Tibial nerve (tissue), 4 donors: ENCODE data around the gene SHTN1. TPM values are rescaled to one million over a fixed set of nuclear protein-coding genes. Genes with fewer than 3 reads are reported as not detected.

Source experiments
- DNase-seq, 2 donors: peaks; one replicate each; pipeline ENCODE4 v3.0.0-alpha.2; 2019; ENCODE audit warnings: low spot score in 2 of 2
- H3K27ac ChIP-seq, 4 donors: fragments of 200-600 bp; sonication (generic) in 3 of 4; one replicate each; pipeline ENCODE4 v1.5.1; 2017 to 2019; ENCODE audit warnings: mild to moderate bottlenecking in 1 of 4
- H3K27me3 ChIP-seq, 2 donors: fragments of 200-600 bp; sonication (generic) in 1 of 2; one replicate each; pipeline versions ENCODE4 v1.5.1 to v1.6.0; 2017 to 2019
- H3K36me3 ChIP-seq, 3 donors: fragments of 200-600 bp; sonication (generic); one replicate each; pipeline ENCODE4 v1.5.1; 2018 to 2019
- H3K4me1 ChIP-seq, 4 donors: fragments of 200-600 bp; sonication (generic) in 3 of 4; one replicate each; pipeline ENCODE4 v1.5.1; 2017 to 2019
- H3K4me3 ChIP-seq, 4 donors: fragments of 200-600 bp; sonication (generic) in 3 of 4; one replicate each; pipeline ENCODE4 v1.5.1; 2017 to 2019; ENCODE audit warnings: mild to moderate bottlenecking in 1 of 4, moderate library complexity in 1 of 4
- H3K9me3 ChIP-seq, 4 donors: fragments of 200-600 bp; sonication (generic) in 3 of 4; one replicate each; pipeline ENCODE4 v1.5.1; 2017 to 2019
- EP300 ChIP-seq, 2 donors: sonication (generic); formaldehyde crosslinking; IDR thresholded peaks; one replicate each; pipeline ENCODE4 v1.6.1; 2017; ENCODE audit warnings: antibody characterized with exemption in 2 of 2, mild to moderate bottlenecking in 1 of 2
- POLR2A ChIP-seq, 2 donors: fragments of 450-650 bp; IDR thresholded peaks; one replicate each; pipeline ENCODE4 v1.6.1; 2017; ENCODE audit warnings: antibody characterized with exemption in 2 of 2, mild to moderate bottlenecking in 2 of 2, moderate library complexity in 2 of 2
- WGBS, 2 donors: methylation state at CpG; one replicate each; pipeline ENCODE4 v1.1.5; 2018; 5-methylcytosine and 5-hydroxymethylcytosine counted together
- total RNA-seq, 4 donors: library from RNA; depleted of rRNA; stranded (reverse); fragments of >200 nt; gene quantifications; one replicate each; pipeline ENCODE4 v1.1.0, GENCODE V29; 2016
- TF ChIP-seq, protein P1 (sequence below), 5 experiments: fragments of 200-600 bp in 3 of 5; fragments of 450-650 bp in 2 of 5; sonication (generic) in 3 of 5; IDR thresholded peaks; one replicate each; pipeline ENCODE4 v1.5.1; 2016 to 2019; ENCODE audit warnings: antibody characterized with exemption in 5 of 5, mild to moderate bottlenecking in 3 of 5, moderate library complexity in 2 of 5

Gene SHTN1
- total RNA-seq, 4 donors from 2014 or later = 9.2 to 16.3 (median 15.4) TPM

DNA sequence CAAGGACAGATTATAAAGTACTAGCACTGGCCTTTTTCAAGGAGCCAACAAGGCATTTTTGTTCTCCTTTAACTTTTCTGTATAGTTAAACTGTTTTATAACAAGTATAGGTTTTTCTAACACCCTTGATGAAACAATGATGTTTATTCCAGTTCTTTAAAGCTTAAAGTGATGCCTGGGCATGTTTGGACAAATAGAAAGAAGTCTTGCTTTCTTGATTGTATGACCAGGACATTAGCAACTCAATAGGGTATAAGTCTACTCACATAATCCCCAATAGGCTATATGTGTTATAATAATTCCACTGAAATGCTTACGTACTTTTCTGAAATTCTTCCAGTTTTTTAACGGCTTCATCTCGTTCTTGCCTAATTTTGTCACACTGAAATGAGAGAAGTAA, 36.7 kb downstream of the SHTN1 start:
- no peak for DNase-seq
- H3K27ac ChIP-seq = no peak overlapping the region
- WGBS, 2 donors = 91% methylated on average over 3 of the region's 3 CpGs
- peaks cover 0 to 5% (median 0%) of the 10 kb centered on the region in 4 donors for H3K4me1 ChIP-seq
- no peak for TF ChIP-seq POLR2A (IDR thresholded peaks at IDR 0.05)
- TF ChIP-seq, protein P1, sequence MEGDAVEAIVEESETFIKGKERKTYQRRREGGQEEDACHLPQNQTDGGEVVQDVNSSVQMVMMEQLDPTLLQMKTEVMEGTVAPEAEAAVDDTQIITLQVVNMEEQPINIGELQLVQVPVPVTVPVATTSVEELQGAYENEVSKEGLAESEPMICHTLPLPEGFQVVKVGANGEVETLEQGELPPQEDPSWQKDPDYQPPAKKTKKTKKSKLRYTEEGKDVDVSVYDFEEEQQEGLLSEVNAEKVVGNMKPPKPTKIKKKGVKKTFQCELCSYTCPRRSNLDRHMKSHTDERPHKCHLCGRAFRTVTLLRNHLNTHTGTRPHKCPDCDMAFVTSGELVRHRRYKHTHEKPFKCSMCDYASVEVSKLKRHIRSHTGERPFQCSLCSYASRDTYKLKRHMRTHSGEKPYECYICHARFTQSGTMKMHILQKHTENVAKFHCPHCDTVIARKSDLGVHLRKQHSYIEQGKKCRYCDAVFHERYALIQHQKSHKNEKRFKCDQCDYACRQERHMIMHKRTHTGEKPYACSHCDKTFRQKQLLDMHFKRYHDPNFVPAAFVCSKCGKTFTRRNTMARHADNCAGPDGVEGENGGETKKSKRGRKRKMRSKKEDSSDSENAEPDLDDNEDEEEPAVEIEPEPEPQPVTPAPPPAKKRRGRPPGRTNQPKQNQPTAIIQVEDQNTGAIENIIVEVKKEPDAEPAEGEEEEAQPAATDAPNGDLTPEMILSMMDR (IDR thresholded peaks at IDR 0.05) = no peak
- TF ChIP-seq EP300 (IDR thresholded peaks at IDR 0.05) = no peak
- peaks cover 0 to 14% (median 0%) of the 10 kb centered on the region in 3 donors for H3K36me3 ChIP-seq
- H3K9me3 ChIP-seq = no peaks in the 10 kb centered on the region
- no peak overlapping the region for H3K4me3 ChIP-seq
- H3K27me3 ChIP-seq = no peaks in the 10 kb centered on the region

DNA sequence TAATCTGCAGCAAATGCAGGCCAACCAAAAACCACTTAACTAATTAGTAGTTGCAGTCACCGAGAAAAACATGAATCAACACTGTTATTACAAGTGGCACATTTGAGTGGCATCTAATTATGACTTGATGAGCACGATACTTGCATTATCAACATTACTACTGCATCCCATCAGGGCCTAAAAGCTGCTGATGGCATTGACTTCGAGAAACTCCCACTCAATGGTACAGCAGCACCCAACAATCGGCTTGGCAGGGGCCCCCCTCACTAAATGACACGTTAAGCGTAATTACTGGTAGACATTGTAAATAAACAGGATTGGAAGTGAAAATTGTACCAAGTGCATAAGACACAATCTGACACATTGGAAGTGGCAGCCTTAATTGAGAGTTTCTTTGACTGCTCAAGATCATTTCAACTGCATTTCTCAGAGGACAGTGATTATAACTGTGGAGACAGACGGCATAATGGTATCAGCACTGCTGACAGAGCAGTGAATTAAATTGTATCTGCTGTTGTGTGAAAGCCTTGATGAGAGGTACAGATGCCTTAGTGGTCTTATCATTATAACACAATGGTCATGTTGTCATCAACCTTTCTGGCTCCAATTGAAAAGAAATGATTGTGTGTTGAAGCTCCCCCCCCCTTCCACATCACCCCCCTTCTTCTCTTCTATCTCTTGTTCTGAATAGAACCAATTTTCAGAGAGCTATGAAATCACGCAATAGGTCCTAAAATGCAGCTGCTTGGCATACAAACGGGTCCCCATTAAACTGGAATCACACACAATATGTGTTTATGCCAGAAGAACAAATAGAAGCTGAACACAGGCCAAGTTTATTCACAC, 43.4 kb downstream of the SHTN1 start:
- no peaks in the 10 kb centered on the region for H3K9me3 ChIP-seq
- H3K4me1 ChIP-seq = peaks cover 0 to 11% (median 0%) of the 10 kb centered on the region in 4 donors
- TF ChIP-seq POLR2A (IDR thresholded peaks at IDR 0.05) = no peak
- TF ChIP-seq EP300 (IDR thresholded peaks at IDR 0.05) = no peak
- TF ChIP-seq, protein P1 (IDR thresholded peaks at IDR 0.05) = no peak
- 54 to 57% methylated on average over 9 of the region's 9 CpGs for WGBS, 2 donors
- DNase-seq = no peak
- H3K27me3 ChIP-seq = no peaks in the 10 kb centered on the region
- no peak overlapping the region for H3K27ac ChIP-seq
- no peak overlapping the region for H3K4me3 ChIP-seq
- H3K36me3 ChIP-seq = peaks cover 0 to 3% (median 0%) of the 10 kb centered on the region in 3 donors

DNA sequence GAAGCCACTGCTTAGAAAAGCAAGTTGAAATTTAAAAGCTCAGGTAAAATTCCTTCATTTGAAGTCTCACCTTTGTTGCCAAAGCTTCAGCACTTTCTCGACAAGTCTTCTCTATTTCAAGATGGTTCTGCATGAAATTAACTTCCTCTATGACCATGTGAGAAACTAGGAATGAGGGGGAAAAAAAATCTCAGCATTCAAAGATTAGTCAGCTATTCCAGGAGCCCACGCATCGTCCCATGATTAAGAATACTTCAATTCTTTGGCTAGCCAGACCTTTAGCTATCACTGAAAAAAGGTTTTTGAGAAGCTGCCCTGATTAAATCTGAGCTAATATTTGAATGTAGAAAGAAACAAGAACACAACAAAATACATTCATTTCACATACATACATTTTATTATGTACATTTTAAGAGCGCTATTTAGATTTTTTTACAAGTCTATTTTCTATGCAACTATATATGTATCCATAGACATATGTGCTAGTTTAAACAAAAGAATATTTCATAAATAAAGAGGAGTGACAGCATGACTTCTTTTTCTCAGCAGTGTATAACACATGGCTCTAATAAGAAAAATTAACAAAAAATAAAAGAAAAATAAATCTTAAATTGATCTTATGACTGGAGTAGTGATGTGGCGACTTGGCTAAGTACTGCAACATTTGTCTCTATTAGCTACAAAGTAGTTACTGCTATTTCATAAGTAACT, 44.8 kb downstream of the SHTN1 start:
- Histone ChIP-seq H3K27me3 (no peaks in the 10 kb centered on the region), H3K4me3 (no peak overlapping the region), H3K36me3 (peaks cover 0 to under 1% (median 0%) of the 10 kb centered on the region in 3 donors), H3K9me3 (no peaks in the 10 kb centered on the region), H3K4me1 (peaks cover 0 to 11% (median 0%) of the 10 kb centered on the region in 4 donors), H3K27ac (no peak overlapping the region)
- 52 to 54% methylated on average over 5 of the region's 5 CpGs for WGBS, 2 donors
- no peak for DNase-seq
- TF ChIP-seq POLR2A (IDR thresholded peaks at IDR 0.05) (no peak), EP300 (IDR thresholded peaks at IDR 0.05) (no peak)
- TF ChIP-seq, protein P1 (IDR thresholded peaks at IDR 0.05) = no peak

DNA sequence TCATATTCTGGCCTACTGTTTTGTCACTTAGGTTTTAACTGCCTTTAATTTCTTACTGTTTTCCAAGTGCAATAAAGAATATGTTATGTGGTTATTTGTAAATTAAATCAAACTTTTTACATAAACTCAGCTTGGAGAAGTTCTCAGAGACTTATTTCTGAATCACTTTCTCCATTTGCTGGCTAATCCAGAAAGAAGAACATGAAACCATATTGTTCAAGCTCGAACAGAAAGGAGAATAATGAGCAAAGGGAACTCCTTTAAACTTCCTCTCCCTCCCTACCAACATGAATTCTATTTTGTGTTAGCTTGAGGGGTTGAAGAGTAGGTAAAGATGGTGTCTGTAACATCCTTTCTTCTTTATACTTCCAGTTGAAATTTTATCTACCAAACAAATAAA, 52.3 kb downstream of the SHTN1 start:
- Histone ChIP-seq H3K9me3 (no peaks in the 10 kb centered on the region), H3K27me3 (no peaks in the 10 kb centered on the region), H3K36me3 (no peaks in the 10 kb centered on the region), H3K4me3 (no peak overlapping the region), H3K4me1 (peaks cover 0 to 2% (median 0%) of the 10 kb centered on the region in 4 donors), H3K27ac (no peak overlapping the region)
- 33 to 39% methylated on average over 1 of the region's 1 CpG for WGBS, 2 donors
- TF ChIP-seq EP300 (IDR thresholded peaks at IDR 0.05) (no peak), POLR2A (IDR thresholded peaks at IDR 0.05) (no peak)
- TF ChIP-seq, protein P1 (IDR thresholded peaks at IDR 0.05) = no peak
- no peak for DNase-seq

DNA sequence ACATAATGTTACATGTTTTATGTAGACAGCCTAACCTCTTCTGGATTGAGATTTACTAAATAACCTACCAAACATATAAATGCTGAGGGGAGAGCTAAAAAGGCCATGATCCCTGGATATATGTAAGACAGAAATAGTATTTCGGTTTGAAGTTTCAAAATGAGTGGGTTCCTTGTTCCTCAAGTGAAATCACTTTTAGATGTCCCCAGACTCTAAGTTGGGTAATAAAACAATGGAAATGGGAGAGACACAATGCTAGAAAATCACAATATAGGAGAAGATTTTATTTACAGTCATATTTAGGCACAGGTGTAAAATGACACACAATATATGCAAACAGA, 56.5 kb downstream of the SHTN1 start:
- no peaks in the 10 kb centered on the region for H3K9me3 ChIP-seq
- H3K27me3 ChIP-seq = no peaks in the 10 kb centered on the region
- TF ChIP-seq, protein P1 (IDR thresholded peaks at IDR 0.05) = no peak
- TF ChIP-seq EP300 (IDR thresholded peaks at IDR 0.05) (no peak), POLR2A (IDR thresholded peaks at IDR 0.05) (no peak)
- no peak overlapping the region for H3K4me3 ChIP-seq
- no peak overlapping the region for H3K27ac ChIP-seq
- H3K4me1 ChIP-seq = peaks cover 0 to 6% (median 0%) of the 10 kb centered on the region in 4 donors
- no peak for DNase-seq
- 76 to 82% methylated on average over 1 of the region's 1 CpG for WGBS, 2 donors
- H3K36me3 ChIP-seq = no peaks in the 10 kb centered on the region
